Sigmoid colon (tissue), 7 donors: ENCODE data around the gene GRID1. TPM values are rescaled to one million over a fixed set of nuclear protein-coding genes. Genes with fewer than 3 reads are reported as not detected.
A peak's percentile ranks its signal among the peaks of the same experiment; 100 is the strongest.

ENCODE experiments used
- DNase-seq: peaks from one replicate; pipeline ENCODE4 v3.0.0-alpha.2; 2019
- H3K27ac ChIP-seq, 4 donors: fragments of 200-600 bp; sonication (generic); one replicate each; pipeline ENCODE4 v1.5.1; 2016 to 2019; ENCODE audit warnings: mild to moderate bottlenecking in 1 of 4
- H3K27me3 ChIP-seq, 3 donors: fragments of 200-600 bp; sonication (generic); one replicate each; pipeline ENCODE4 v1.5.1; 2019; ENCODE audit warnings: mild to moderate bottlenecking in 1 of 3
- H3K36me3 ChIP-seq, 4 donors: fragments of 200-600 bp; sonication (generic); one replicate each; pipeline ENCODE4 v1.5.1; 2016 to 2019
- H3K4me1 ChIP-seq, 4 donors: fragments of 200-600 bp; sonication (generic); one replicate each; pipeline ENCODE4 v1.5.1; 2017 to 2019
- H3K4me3 ChIP-seq, 4 donors: fragments of 200-600 bp; sonication (generic); one replicate each; pipeline ENCODE4 v1.5.1; 2017 to 2019; ENCODE audit warnings: mild to moderate bottlenecking in 2 of 4, moderate library complexity in 1 of 4
- H3K9me3 ChIP-seq, 4 donors: fragments of 200-600 bp in 3 of 4; sonication (generic) in 3 of 4; one replicate each; pipeline versions ENCODE4 v1.5.1 to v1.6.1; 2013 to 2019
- EP300 ChIP-seq, 4 donors: sonication (generic); formaldehyde crosslinking; IDR thresholded peaks; one replicate each; pipeline ENCODE4 v1.6.1; 2017; ENCODE audit warnings: antibody characterized with exemption in 4 of 4
- POLR2A ChIP-seq, 2 donors: fragments of 450-650 bp; IDR thresholded peaks; one replicate each; pipeline ENCODE4 v1.6.1; 2016; ENCODE audit warnings: antibody characterized with exemption in 2 of 2, mild to moderate bottlenecking in 2 of 2, moderate library complexity in 2 of 2
- POLR2AphosphoS5 ChIP-seq, 4 donors: sonication (generic); formaldehyde crosslinking; IDR thresholded peaks; one replicate each; pipeline ENCODE4 v1.6.1; 2017; ENCODE audit warnings: antibody characterized with exemption in 4 of 4
- WGBS, 2 donors: extraction: QIAGEN DNeasy Blood & Tissue Kit; methylation state at CpG; one replicate each; pipeline ENCODE4 v1.1.7; 2013; 5-methylcytosine and 5-hydroxymethylcytosine counted together
- intact Hi-C: fragments of 100-400 bp; cut with DNase I; formaldehyde crosslinking; loops from one replicate; pipeline ENCODE4 v1.15.1; 2023
- polyA plus RNA-seq, 3 donors: library from polyadenylated mRNA; stranded (reverse); fragments of 200-250 nt; gene quantifications; one replicate each; pipeline ENCODE4 v1.2.3, GENCODE V29; 2013
- total RNA-seq, 4 donors: library from RNA; depleted of rRNA; stranded (reverse); fragments of >200 nt; gene quantifications; one replicate each; pipeline ENCODE4 v1.1.0, GENCODE V29; 2016
- TF ChIP-seq, protein P1 (sequence below), 4 experiments: fragments of 450-650 bp in 3 of 4; fragments of 200-600 bp in 1 of 4; IDR thresholded peaks; one replicate each; pipeline ENCODE4 v1.5.1; 2016 to 2019; ENCODE audit warnings: antibody characterized with exemption in 4 of 4, mild to moderate bottlenecking in 3 of 4, moderate library complexity in 2 of 4
- donor health status: healthy with polysubstance abuse.
- donor health status: Bipolar disorder and iron deficiency.
- donor health status: healthy.

Gene GRID1
- total and polyA plus RNA-seq, 7 donors, result 0.66 to 4.7 (median 1.1) TPM; not detected in 2

DNA sequence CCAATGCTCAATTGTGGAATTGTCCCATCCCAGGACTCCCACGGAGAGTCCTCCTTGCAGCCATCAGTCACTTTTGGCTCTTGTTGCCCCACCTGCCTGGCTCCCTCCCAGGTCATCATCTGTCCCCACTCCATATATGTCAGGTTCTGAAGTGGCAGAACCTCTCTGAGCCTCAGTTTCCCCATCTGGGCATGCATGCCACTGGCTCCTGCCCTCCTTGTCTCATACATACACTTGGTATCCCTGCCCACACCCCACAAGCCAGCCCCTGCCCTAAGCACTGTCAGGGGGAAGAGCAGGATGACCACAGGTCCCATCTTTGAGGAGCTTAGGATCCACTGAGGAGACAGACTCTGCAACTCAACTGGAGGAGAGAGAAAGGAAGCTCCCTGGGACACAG is 156.9 kb downstream of the GRID1 start:
- Histone ChIP-seq H3K27ac (no peak overlapping the region), H3K36me3 (no peaks in the 10 kb centered on the region), H3K4me3 (no peak overlapping the region), H3K4me1 (no peaks in the 10 kb centered on the region), H3K9me3 (no peaks in the 10 kb centered on the region), H3K27me3 (no peaks in the 10 kb centered on the region)
- DNase-seq, result peak; percentile 19
- intact Hi-C loops, result no loop called here
- 78 to 88% methylated on average over 1 of the region's 1 CpG for whole genome bisulfite sequencing, 2 donors
- TF ChIP-seq EP300 (IDR thresholded peaks at IDR 0.05) (no peak), POLR2AphosphoS5 (IDR thresholded peaks at IDR 0.05) (no peak), POLR2A (IDR thresholded peaks at IDR 0.05) (no peak)
- TF ChIP-seq, protein P1, sequence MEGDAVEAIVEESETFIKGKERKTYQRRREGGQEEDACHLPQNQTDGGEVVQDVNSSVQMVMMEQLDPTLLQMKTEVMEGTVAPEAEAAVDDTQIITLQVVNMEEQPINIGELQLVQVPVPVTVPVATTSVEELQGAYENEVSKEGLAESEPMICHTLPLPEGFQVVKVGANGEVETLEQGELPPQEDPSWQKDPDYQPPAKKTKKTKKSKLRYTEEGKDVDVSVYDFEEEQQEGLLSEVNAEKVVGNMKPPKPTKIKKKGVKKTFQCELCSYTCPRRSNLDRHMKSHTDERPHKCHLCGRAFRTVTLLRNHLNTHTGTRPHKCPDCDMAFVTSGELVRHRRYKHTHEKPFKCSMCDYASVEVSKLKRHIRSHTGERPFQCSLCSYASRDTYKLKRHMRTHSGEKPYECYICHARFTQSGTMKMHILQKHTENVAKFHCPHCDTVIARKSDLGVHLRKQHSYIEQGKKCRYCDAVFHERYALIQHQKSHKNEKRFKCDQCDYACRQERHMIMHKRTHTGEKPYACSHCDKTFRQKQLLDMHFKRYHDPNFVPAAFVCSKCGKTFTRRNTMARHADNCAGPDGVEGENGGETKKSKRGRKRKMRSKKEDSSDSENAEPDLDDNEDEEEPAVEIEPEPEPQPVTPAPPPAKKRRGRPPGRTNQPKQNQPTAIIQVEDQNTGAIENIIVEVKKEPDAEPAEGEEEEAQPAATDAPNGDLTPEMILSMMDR (IDR thresholded peaks at IDR 0.05), result no peak

DNA sequence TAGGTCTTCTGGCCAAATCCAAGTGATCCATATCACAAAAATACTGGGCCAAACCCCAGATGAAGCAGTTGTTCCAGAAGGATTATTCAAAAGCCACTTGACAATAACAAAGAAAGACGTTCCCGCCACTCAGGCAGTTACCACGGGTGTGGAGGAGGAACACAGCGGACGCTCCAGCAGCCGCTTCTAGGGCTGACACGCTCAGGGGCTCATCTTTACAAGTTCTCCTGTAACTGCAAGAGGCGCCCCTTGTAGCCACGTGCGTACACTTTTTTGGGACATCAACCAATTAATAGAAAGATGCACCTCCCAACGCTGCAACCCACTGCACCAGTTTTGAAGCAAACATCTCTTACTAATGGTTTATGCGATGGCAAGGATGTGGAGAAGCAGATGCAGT is 159.4 kb downstream of the GRID1 start:
- no peak overlapping the region for H3K4me3 ChIP-seq
- intact Hi-C loops, result no loop called here
- TF ChIP-seq, protein P1 (IDR thresholded peaks at IDR 0.05), result no peak
- TF ChIP-seq EP300 (IDR thresholded peaks at IDR 0.05) (no peak), POLR2AphosphoS5 (IDR thresholded peaks at IDR 0.05) (no peak), POLR2A (IDR thresholded peaks at IDR 0.05) (no peak)
- H3K9me3 ChIP-seq, result no peaks in the 10 kb centered on the region
- no peak overlapping the region for H3K27ac ChIP-seq
- peak; percentile 18 for DNase-seq
- no peaks in the 10 kb centered on the region for H3K36me3 ChIP-seq
- 87% methylated on average over 12 of the region's 12 CpGs for WGBS, 2 donors
- H3K4me1 ChIP-seq, result no peaks in the 10 kb centered on the region
- no peaks in the 10 kb centered on the region for H3K27me3 ChIP-seq

DNA sequence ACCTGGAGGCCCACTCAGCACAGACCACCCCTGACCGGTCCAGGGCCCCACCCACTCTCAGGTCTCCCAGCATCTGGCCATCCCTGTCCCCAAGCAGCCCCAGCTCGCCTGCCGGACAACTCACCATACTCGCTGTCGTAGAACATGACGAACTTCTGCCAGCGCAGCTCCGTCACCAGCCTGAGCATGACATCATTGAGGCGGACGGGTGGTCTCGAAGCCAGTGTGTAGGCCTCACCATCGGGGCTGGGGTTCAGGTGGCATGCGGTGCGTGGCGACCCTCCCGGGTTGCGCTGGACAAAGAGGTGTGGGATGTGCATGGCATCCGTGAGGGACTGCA is 160.4 kb downstream of the GRID1 start:
- WGBS, 2 donors, result 93 to 94% methylated on average over 18 of the region's 18 CpGs
- intact Hi-C loops, result no loop called here
- Histone ChIP-seq H3K4me1 (no peaks in the 10 kb centered on the region), H3K27ac (no peak overlapping the region), H3K4me3 (no peak overlapping the region), H3K27me3 (no peaks in the 10 kb centered on the region), H3K36me3 (no peaks in the 10 kb centered on the region), H3K9me3 (no peaks in the 10 kb centered on the region)
- peak; percentile 56 for DNase-seq
- no peak for TF ChIP-seq EP300 (IDR thresholded peaks at IDR 0.05)
- TF ChIP-seq POLR2AphosphoS5 (IDR thresholded peaks at IDR 0.05), result no peak
- TF ChIP-seq, protein P1 (IDR thresholded peaks at IDR 0.05), result no peak
- no peak for TF ChIP-seq POLR2A (IDR thresholded peaks at IDR 0.05)

DNA sequence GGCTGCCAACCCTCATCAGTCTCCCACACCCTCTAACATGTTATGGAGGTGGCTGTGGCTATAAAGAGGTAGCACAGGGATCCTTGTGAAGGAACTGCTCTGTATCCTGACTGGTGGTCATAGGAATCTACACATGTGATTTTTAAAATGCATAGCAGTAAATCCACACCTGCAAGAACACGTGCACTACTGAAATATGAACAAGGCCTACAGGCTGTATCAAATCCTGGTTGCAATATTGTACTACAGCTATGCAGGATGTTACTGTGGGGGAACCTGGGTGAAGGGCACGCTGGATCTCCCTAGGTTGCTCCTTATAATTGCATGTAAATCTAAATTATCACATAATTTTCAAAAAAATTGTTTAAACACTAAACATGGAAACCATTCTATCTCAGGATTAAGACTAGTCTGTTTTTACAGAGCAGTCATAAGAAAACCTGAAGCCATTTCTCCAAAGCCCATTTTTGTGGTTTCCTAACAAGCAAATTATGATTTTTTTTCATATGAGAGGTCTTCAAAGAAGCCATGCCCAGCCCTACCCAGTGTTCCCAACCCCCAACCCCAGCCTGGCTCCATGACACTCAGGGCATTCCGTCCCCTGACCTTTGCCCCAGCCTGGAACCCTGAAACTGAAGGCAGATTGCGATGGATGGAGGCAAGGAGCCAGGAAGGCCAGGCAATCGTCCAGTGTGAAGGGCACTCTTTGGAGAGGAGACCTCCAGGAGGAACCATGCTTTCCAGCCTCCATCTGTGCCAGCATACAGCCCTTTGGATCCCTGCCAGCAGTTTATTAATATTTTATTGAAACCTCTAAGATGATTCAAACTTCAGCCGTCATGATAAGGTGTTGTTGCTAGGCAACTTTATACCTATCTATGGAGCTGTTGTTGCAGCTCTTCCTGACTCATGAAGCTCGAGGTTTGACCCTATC is 161.0 kb downstream of the GRID1 start:
- H3K36me3 ChIP-seq, result no peaks in the 10 kb centered on the region
- no peaks in the 10 kb centered on the region for H3K9me3 ChIP-seq
- intact Hi-C loops, result no loop called here
- H3K4me3 ChIP-seq, result no peak overlapping the region
- TF ChIP-seq, protein P1 (IDR thresholded peaks at IDR 0.05), result no peak
- no peak for TF ChIP-seq POLR2AphosphoS5 (IDR thresholded peaks at IDR 0.05)
- no peak for TF ChIP-seq POLR2A (IDR thresholded peaks at IDR 0.05)
- no peaks in the 10 kb centered on the region for H3K4me1 ChIP-seq
- DNase-seq, result peak; percentile 52
- H3K27me3 ChIP-seq, result no peaks in the 10 kb centered on the region
- H3K27ac ChIP-seq, result no peak overlapping the region
- 48 to 69% methylated on average over 7 of the region's 7 CpGs for WGBS, 2 donors
